Suprapubic skin (tissue), 3 donors: ENCODE results near the gene CUL9.

Source experiments
- EP300 ChIP-seq: sonication (generic); formaldehyde crosslinking; IDR thresholded peaks from one replicate; pipeline ENCODE4 v1.6.1; 2017; ENCODE audit warnings: antibody characterized with exemption
- POLR2A ChIP-seq, 2 donors: fragments of 450-650 bp; IDR thresholded peaks; one replicate each; pipeline ENCODE4 v1.6.1; 2017; ENCODE audit warnings: antibody characterized with exemption in 2 of 2, mild to moderate bottlenecking in 2 of 2, moderate library complexity in 2 of 2
- TF ChIP-seq, protein P1 (sequence below), 2 donors: fragments of 200-600 bp in 1 of 2; fragments of 450-650 bp in 1 of 2; sonication (generic) in 1 of 2; IDR thresholded peaks; one replicate each; pipeline ENCODE4 v1.5.1; 2016 to 2019; ENCODE audit warnings: antibody characterized with exemption in 2 of 2, mild to moderate bottlenecking in 1 of 2, moderate library complexity in 1 of 2

DNA sequence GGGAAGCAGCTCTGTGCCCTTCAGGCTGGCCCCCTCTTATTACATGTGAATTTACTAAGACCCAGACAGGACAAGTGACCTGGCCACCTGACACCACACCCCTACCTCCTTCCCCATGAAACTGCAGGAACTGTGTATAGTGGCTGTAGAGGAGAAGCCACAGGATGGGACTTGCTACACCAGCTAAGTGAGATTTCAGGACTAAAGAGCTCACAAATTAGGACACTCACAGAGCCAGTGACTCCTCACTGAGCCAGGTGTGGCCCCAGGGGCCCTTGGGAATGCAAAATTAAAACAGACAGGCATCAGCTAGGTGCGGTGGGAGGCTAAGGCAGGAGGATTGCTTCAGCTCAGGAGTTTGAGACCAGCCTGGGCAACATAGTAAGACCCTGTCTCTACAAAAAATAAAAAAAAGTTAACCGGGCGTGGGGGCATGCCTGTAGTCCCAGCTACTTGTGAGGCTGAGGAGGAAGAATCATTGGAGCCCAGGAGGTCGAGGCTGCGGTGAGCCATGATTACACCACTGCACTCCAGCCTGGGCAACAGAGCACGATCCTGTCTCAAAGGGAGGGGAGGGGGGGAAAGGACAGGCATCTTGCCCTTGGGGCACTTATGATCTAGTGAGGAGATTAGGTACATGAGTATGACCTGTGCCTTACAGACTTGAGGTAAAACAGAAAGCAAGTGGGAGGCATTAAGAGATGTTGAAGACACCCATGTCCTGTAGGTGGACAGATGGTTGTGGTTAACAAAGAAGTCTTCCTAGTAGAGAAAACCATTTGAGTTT lies 34.1 kb upstream of the CUL9 start:
- TF ChIP-seq, protein P1, sequence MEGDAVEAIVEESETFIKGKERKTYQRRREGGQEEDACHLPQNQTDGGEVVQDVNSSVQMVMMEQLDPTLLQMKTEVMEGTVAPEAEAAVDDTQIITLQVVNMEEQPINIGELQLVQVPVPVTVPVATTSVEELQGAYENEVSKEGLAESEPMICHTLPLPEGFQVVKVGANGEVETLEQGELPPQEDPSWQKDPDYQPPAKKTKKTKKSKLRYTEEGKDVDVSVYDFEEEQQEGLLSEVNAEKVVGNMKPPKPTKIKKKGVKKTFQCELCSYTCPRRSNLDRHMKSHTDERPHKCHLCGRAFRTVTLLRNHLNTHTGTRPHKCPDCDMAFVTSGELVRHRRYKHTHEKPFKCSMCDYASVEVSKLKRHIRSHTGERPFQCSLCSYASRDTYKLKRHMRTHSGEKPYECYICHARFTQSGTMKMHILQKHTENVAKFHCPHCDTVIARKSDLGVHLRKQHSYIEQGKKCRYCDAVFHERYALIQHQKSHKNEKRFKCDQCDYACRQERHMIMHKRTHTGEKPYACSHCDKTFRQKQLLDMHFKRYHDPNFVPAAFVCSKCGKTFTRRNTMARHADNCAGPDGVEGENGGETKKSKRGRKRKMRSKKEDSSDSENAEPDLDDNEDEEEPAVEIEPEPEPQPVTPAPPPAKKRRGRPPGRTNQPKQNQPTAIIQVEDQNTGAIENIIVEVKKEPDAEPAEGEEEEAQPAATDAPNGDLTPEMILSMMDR (IDR thresholded peaks at IDR 0.05): no peak
- TF ChIP-seq EP300 (no peak), POLR2A (IDR thresholded peaks at IDR 0.05) (no peak)
